GM19395 (cell line): ENCODE results near the gene PARP6.

ENCODE experiments used
- ATAC-seq: cut with Tn5 transposase; IDR thresholded peaks from one replicate; pipeline ENCODE4 v1.9.1; 2021; ENCODE audit warnings: mild to moderate bottlenecking, moderate library complexity; ENCODE audit not compliant: unreplicated experiment

The PARP6 gene

GRCh38 chr15:72231833-72232478 lies 40.4 kb downstream of the PARP6 start:
- ATAC-seq, result peak; percentile 0

GRCh38 chr15:72231066-72231832 lies 41.1 kb downstream of the PARP6 start, which contains the start of gene PKM:
TSS of gene PKM (minus strand) at chr15:72231190. CDS start at chr15:72219097, 12,093 bp downstream.
- peak; percentile 41 for ATAC-seq

GRCh38 chr15:72230197-72231065 lies 41.9 kb downstream of the PARP6 start:
- ATAC-seq, result no peak

DNA sequence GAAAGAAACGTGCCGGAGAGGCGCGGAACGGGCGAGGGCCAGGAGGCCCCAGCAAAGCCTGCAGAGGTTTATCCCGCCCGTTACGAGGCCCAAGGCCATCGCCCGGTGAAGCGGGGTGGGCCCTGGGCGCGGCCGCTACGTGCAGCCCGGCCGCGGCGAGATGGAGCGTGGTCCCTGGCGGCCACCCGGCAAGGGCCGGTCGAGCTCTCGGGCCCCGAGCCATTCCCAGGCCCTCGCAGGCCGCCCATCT lies 42.5 kb downstream of the PARP6 start:
- no peak for ATAC-seq

DNA sequence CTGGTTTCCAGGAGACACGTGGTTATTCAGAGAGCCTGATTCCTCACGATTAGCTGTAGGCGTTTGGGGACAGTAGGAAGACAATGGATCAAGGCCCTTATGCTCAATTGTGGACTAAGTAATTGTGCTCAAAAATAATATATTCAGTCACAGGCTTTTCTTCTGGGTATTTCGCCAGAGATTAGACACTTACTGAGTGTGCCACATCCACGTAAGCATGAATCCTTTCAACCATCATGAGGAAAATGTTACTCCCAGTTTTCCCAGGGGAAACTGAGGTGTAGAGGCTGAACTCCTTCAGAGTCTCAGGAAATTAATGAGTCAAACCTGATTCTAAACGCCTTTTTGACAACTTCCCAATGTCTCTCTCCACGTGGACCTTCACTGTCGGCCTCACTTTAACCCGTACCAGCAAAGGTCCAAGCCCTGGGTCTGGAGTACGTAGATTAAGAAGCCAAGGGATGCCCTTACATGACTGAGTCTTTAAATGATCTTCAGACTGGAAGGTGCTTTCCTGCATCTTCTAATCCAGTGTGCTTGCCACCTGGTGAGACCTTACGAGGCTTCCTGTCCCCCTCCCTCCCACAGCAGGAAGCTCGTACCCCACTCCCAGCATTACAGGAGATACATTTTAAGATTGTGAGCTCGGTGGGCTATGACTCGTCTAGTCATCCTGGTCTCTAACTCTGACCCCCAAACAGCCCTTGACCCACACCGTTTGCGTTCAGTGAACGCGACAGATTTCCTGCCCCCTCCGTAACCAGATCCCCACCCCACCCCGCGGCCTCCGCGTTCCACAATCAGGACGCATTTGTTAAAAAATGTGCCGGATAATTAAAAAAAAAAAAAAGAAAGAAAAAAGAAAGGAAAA lies 43.0 kb downstream of the PARP6 start:
- no peak for ATAC-seq

DNA sequence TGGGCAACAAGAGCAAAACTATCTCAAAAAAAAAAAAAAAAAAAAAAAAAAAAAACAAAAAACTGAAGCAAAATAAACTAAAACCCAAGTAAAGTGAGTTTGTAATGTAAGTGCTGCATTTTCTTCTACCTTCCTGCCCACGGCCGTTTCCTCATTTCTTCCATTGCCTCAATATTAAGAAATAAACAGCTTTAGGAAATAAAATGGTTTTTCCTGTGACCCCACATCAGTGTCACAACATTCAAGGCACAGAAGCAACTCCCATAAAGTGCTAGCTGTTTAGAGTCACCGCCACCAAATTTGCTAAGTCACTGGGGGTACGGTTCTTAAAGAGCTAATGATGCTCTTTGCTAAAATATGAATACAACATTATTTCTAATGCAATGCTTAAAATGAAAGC lies 44.6 kb downstream of the PARP6 start:
- no peak for ATAC-seq

GRCh38 chr15:72227192-72227586 lies 45.2 kb downstream of the PARP6 start:
- ATAC-seq, result no peak

GRCh38 chr15:72223278-72223677 lies 49.1 kb downstream of the PARP6 start:
- ATAC-seq, result no peak

DNA sequence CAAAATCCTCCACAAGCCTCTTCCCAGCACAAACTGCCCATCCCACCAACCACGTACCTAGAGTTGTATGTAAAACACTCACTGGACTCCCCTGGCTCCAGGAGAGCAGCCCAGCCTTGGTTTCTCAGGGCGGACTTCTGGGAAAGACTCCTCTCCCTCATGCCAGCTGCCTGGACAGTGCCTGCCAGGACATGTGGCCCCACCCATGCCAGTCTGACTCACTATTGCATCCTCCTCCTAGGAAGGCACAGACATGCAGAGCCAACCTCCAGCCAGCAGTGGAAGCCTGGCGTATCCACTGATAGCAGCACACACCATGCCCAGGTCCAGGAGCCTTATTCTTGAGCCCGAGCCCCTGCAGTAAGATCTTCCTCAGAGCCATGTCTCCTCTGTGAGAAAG lies 50.0 kb downstream of the PARP6 start:
- no peak for ATAC-seq

GRCh38 chr15:72220687-72221086 lies 51.7 kb downstream of the PARP6 start:
- ATAC-seq, result no peak

- no peak for ATAC-seq
Measured at GRCh38 chr15:72217216-72217615, 55.1 kb downstream of the PARP6 start.

GRCh38 chr15:72216079-72216478 lies 56.3 kb downstream of the PARP6 start:
- ATAC-seq, result no peak

GRCh38 chr15:72207558-72208085 lies 64.7 kb downstream of the PARP6 start:
- ATAC-seq, result no peak

- no peak for ATAC-seq
Measured at GRCh38 chr15:72206677-72207000, 65.7 kb downstream of the PARP6 start.

DNA sequence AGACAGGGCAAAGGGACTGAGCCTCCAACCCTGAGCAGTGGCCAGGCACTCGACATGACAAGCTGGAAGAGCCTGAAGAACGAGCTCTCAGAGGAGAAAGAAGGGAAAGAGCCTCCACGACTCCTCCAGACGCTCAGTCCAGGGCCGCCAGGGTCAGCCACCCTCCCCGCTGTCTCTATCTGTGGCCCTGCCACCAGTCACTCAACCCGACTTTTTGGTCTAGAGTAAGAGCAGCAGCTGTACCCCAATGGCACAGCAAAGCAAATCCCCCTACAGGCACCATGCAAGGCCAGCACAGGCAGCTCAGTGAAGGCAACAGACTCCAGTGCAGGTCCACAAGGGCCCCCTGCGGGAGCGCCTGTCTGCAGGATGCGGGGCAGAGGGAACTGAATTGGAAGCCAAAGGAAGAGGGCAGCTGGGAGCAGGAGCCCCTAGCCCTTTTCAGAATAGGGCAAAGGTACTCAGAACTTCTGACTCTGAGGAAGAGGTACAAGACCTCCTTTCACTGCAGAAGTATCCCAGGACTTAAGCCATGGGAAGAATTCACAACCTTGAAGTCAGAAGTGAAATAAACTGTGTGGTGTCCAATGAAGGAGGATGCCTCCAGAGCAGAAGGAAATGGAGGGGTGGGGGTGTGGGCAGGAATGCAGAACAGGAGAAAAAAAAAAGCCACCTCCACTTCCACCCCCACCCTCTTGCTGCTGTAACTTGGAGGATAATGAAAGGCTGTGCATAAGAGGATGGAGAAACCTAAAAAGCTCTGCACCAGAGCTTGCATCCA lies 66.3 kb downstream of the PARP6 start:
- no peak for ATAC-seq

GRCh38 chr15:72205273-72205672 lies 67.1 kb downstream of the PARP6 start:
- no peak for ATAC-seq

- ATAC-seq, result no peak
Measured at GRCh38 chr15:72203507-72203837, 68.9 kb downstream of the PARP6 start.

DNA sequence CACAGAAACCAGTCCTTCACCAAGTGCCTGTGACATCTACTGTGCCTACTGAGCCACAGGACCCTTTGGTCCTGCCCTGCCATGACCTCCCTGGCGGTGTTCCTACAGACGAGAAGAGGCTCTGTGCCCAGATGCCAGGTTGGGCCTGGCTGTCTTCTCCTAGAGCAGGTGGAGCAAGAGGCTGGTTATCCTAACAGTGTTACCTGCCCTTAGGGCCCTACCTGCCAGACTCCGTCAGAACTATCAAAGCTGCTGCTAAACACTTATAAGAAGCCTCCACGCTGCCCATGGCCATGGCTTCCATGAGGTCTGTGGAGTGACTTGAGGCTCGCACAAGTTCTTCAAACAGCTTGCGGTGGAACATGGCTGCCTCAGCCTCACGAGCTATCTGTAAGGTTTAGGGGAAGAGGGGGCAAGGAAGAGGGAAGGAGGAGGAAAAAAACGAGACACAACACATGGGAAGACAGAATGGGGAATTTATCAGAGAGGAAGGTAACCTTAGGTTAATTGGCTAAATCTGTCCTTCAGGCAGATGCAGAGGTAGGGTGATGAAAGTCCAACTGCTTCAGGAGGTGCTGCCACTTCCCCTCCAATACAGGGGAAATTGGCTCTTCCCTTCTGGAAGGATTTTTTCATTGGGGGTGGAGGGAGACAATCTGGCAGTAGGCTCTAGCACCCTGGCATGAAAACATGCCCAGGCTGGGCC lies 69.4 kb downstream of the PARP6 start:
- ATAC-seq, result no peak

DNA sequence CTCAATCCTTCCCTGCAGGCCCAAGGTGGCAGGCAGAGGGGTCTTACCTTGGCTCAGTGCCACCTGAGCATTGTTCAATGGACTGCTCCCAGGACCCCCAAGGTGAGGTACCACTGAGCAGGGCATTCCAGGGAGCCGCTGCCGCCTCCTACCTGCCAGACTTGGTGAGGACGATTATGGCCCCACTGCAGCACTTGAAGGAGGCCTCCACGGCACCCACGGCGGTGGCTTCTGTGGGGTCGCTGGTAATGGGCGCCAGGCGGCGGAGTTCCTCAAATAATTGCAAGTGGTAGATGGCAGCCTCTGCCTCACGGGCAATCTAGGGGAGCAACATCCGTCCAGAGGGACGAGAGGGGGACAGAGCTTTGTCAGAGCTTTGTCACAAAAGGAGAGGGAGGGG lies 70.1 kb downstream of the PARP6 start:
- no peak for ATAC-seq
